Dermis blood vessel endothelial cell (primary cell): Measurements from ENCODE around the gene CA7. TPM values are rescaled to one million over a fixed set of nuclear protein-coding genes. Genes with fewer than 3 reads are reported as not detected.
A peak's percentile ranks its signal among the peaks of the same experiment; 100 is the strongest.
"Not testable (repeated sequence)": the region's sequence is repeated elsewhere in the genome, so short reads cannot be mapped to it uniquely, and the experiment has no call there.

Source experiments
- DNase-seq: peaks from one replicate; pipeline ENCODE4 v3.0.0; 2010
- total RNA-seq: library from RNA; depleted of rRNA; stranded (reverse); fragments of >200 nt; gene quantifications from 2 replicates; pipeline ENCODE4 v1.2.3, GENCODE V29; 2014

CA7 gene
- total RNA-seq, 1 donor from 2014 or later, result not detected

- DNase-seq, result no peak
Measured at GRCh38 chr16:66846831-66847230, 2.6 kb downstream of the CA7 start.

GRCh38 chr16:66847533-66848067, 3.4 kb downstream of the CA7 start:
- DNase-seq, result no peak

GRCh38 chr16:66848172-66848571, 4.0 kb downstream of the CA7 start:
- DNase-seq, result no peak

- no peak for DNase-seq
Measured at GRCh38 chr16:66849021-66849420, 4.8 kb downstream of the CA7 start.

- DNase-seq, result no peak
Measured at GRCh38 chr16:66849549-66849948, 5.3 kb downstream of the CA7 start.

- no peak for DNase-seq
Measured at GRCh38 chr16:66850115-66850815, 6.1 kb downstream of the CA7 start.

GRCh38 chr16:66851166-66851964, 7.2 kb downstream of the CA7 start:
- DNase-seq, result no peak

GRCh38 chr16:66853261-66854139, 9.3 kb downstream of the CA7 start:
- no peak for DNase-seq

- DNase-seq, result no peak
Measured at GRCh38 chr16:66856184-66856730, 12.0 kb downstream of the CA7 start.

DNA sequence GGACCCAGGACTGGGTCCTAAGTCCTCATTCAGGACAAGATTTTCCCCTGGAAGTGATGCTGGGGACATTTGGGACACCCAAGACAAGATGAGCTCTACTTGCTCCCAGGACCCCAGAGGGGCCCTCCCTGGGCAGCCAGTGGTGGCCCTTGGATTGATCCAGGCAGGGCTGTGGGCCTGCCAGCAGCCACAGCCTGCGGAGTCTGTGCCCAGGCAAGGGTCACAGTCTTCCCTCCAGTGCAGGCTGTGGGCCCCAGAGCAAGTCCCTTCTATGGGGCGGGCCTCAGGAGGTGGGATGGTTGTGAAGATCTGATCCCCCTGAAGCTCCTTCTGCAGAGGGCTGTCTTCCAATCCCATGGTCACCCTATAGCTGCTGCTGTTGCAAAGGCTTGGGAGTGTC, 12.6 kb downstream of the CA7 start:
- no peak for DNase-seq

DNA sequence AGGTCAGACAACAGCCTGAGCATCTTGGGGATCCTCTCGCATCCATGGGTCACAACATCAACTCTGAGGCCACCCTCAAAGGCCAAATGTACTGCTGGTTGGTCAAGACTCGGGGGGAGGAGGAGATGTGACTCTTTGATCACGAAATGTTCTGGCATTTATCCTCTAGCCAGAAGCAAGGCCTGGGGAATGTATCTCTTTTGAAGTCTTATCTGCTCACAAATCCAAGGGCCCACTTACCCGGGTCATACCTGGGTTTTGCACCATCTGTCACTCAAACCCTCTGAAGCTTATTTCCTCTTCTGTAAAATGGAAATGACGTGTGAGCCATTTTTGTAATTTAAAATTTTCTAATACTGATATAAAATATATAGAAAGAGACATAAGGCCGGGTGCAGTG, 13.2 kb downstream of the CA7 start:
- DNase-seq, result no peak

DNA sequence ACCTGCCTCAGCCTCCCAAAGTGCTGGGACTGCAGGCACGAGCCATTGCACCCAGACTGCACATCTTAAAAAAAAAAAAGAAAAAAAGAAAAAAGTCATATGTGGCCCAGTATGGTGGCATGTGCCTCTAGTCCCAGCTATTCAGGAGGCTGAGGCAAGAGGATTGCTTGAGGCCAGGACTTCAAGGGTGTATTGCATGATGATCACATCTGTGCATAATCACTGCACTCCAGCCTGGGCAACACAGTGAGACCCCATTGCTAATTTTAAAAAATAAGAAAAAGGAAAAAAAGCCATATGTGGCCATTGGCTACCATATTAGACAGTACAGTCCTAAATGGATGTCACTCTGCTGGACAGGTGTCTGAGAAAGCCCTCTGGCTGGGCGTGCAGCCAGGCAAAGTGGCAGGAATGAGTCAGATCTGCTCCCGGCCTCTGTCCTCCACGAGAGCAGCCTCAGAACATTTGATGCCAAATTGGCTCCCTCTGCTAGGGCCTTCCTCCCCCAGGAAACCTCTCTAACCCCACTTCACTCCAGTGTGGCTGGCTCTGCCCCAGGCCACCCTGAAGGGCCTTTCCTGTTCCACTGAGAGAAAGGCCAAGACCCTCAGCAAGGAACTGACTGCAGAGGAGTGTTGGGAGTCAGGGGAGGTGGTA, 14.7 kb downstream of the CA7 start:
- DNase-seq, result peak; percentile 71

GRCh38 chr16:66859397-66860068, 15.3 kb downstream of the CA7 start:
- DNase-seq, result no peak

GRCh38 chr16:66862023-66862520, 17.9 kb downstream of the CA7 start:
- DNase-seq, result no peak

GRCh38 chr16:66863707-66864106, 19.5 kb downstream of the CA7 start:
- no peak for DNase-seq

DNA sequence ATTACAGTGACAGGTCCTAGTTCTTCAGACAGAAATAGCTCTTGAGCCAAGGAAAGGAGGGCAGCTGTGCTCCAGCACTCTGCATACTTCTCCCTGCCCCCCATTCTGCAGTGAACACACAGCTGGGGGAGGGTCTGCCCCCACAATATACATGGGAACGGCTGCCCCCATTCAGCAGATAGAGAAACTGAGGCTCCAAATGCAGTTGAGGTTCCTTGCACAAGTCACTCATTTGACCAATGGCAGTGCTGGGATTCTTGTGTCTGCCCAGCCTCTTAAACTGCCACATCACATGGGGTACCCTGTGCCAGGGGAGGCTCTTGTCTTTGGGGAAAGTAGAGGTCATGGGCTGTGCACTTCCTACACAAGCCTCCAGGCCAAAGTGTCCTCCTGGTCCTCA, 25.2 kb downstream of the CA7 start:
- no peak for DNase-seq

- DNase-seq, result not testable (repeated sequence)
Measured at GRCh38 chr16:66871363-66871762, 27.1 kb downstream of the CA7 start.

DNA sequence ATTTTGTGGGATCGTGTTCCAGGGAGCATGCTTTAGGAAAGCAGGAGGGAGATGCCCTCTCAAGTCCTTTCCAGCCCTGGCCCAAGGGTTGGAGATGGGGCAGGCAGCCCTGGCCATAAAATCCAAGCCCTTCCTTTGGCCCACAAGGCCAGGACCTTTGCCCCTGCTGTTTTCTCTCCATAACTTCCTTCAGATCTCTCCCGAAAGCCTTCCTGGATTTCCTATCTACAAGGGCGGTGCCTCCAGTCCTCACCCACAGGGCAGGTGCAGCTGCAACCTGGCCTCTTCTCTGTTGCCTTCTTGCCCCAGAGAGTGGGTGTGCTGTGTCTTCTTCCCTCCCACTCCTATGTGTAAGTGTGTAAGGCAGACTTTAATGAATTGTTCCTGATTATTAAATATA, 27.6 kb downstream of the CA7 start:
- no peak for DNase-seq

DNA sequence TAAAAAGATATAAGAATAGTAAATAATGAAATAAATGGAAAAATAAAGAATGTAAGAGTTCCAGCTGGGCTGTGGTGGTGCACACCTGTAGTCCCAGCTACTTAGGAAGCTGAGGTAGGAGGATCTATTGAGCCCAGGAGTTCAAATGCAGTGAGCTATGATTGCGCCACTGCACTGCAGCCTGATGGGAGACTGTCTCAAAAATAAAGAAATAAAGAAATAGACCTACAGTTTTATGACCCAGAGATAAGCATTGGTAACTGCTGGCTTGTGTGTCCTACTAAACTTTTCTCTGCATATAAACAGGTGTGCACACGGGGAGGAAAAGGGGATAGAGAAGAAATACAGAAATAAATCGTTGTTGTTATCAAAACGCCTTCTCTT, 28.3 kb downstream of the CA7 start:
- DNase-seq, result no peak

DNA sequence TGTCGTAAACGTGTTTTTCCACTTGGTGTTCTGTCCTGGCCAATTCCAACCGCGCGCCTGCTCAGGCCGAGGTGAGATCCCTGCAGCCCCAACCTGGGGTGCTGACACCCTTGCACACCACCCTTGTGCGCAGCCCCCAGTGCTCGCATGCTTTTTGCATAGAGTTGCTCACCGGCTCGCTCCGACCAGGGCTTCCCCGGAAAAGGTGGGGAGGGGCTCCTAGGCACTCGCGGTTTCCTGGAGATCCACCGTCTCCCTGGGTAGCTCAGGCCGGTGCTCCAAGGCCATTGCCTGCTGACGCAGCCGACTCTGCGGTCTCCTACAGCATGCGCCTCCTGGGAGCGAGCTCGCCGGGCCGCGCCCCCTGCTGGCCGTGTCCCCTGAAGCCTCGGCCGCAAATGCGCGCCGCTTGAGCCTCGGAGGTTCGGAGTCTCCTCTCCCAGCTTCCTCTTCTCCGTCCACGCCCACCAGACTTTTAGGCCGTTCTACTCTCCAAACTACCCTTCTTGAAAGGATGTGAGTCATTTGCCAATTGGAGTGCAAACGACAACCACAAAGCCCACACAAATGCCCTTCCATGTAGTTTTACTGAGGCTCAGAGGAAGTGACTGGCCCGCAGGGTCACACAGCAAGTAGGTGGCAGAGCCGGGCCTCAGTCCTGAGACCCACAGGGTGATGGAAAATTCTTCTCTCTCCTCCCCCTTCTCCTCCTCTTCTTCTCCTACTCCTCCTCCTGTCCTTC, 28.9 kb downstream of the CA7 start:
- peak; percentile 97 for DNase-seq

DNA sequence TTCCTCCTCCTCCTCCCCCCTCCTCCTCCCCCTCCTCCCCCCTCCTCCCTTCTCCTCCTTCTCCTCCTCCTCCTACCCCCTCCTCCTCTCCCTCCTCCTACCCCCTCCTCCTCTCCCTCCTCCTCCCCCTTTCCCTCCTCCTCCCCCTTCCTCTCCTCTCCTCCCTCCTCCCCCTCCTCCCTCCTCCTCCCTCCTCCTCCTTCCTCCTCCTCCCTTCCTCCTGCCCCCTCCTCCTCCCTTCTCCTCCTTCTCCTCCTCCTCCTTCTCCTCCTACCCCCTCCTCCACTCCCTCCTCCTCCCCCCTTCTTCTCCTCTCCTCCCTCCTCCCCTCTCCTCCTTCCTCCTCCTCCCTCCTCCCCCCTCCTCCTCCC, 29.5 kb downstream of the CA7 start:
- DNase-seq, result no peak
